NOMO-1 treated with dmso at 0.1 percent for 144 hours (cell line): ENCODE measurements around the gene EIPR1.

Experiments used
- DNase-seq: peaks from one replicate; lab custom pipeline; 2025; ENCODE audit not compliant: unreplicated experiment; lab: John Stamatoyannopoulos, UW

EIPR1 gene

GRCh38 chr2:3377612-3378432, at the start of gene EIPR1:
EIPR1 (minus strand) TSS chr2:3377818; CDS start chr2:3377689, 129 bp downstream.
- peak; percentile 96 for DNase-seq

GRCh38 chr2:3427272-3427671, 49.7 kb upstream of the EIPR1 start:
- DNase-seq, result no peak

DNA sequence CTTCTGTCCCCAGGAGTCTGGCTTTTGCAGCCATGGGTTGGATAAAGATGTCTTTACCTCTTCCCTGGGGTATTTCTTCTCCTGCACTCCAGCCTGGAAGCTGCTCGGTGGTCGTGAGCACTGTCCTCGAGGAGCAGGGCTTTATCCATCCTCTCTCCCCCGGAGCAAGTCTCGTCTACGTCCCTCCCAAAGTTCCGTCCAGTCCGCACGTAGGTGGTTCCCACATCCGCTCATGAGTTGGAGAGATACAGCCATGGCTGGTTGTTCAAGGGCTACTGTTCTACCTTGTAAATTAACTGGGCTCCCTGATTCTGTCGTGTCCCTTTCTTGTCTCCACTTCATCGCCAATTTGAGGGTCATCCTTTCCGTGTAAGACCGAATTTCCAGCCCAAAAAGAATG, 49.0 kb upstream of the EIPR1 start:
- no peak for DNase-seq

DNA sequence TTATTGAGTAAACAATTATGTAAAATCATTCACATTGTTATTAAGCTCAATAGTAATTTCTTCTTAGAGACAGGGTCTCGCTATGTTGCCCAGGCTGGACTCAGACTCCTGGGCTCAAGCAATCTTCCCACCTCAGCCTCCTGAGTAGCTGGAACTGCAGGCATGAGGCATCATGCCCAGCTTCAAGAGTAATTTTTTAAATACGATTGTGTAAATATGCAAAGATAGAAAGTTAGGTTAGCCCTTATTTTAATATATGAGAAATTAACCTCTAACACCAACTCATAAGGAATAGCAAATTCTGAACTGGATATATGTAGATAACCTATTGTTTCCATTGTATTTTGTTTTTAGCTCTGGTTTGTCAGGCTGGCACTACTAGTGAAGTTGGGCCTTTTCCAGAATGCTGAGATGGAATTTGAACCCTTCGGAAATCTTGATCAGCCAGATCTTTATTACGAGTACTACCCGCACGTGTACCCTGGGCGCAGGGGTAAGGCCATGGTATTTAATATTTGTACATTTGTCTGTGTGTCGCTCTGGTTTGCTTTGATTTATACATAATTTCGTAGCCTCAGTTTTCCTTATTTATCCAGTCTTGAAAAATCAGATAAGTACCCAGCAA, 46.7 kb upstream of the EIPR1 start:
- no peak for DNase-seq

DNA sequence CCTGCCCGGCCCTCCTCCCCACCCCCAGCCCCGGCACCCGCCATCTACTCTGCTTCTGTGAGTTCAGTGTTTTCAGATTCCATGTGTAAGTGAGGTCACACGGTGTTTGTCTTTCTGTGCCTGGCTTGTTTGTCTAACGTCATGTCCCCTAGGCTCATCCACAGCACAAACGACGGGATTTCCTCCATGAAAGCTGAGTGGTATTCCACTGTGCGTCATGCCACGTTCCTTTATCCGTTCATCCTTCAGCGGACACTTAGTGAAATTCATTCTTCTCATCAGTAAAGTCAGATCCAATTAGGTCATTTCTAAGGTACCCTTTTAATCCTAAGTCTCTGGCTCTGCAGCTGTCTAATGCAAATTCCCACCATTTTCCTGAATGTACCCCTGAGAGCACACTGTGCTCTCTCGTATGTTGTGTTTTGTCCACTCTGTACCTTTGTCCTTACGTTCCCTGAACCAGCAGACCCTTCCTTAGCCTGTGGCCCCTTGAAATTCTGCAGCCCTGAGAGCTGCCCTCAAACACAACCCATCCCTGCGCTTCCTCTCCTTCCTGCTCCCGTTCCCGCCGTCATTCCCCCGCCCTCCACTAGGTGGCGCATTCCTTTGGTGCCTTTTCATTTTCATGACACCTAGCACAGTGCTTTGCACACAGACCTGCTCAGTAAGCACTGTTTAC, 46.0 kb upstream of the EIPR1 start:
- DNase-seq, result peak; percentile 37

DNA sequence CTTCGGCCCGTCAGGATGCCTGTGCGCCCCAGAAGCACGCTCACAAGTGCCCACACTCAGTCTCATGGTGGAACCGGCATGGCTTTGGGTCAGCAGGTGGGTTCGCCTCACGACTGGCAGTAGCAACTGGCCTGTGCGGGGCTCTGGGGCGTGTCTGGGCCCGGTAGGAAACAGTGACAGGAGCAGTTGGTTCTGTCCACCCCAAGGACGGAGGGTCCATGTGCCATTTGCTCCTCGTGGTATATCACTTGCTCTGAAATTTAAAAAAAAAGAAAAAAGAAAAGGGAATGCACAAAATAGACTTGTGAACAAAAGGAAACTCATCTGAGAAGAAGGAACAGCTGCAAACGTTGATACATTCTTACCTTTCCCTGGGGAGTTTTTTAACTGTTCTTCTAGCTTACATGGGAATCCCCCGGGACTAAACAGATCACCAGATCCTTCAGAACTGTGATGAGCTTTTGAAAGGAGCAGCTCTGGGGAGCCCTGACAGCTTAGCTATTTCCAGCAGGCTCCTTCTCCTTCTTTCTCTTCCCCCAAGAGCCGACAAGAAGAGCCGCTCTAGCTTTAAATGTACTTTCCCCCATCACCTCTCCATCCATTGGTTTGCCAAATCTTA, 44.7 kb upstream of the EIPR1 start:
- no peak for DNase-seq

DNA sequence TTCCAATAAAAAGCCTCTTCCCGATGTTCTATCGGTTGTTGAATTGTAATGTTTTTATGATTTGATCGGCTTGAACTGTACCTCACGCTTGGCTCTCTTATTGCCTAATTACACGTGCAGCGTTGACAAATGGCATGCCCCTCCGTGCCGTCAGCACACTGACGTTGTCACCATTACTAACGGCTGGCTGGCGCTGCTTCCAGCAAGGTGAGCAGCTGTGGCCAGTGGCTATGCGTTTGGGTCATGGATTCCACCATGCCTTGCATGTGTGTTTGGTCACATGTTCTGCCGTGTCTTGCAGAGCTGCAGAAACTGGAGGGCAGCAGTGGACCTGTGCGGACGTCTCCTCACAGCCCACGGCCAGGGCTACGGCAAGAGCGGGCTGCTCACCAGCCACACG, 44.0 kb upstream of the EIPR1 start:
- no peak for DNase-seq

- no peak for DNase-seq
Measured at GRCh38 chr2:3420769-3421397, 43.3 kb upstream of the EIPR1 start.

- no peak for DNase-seq
Measured at GRCh38 chr2:3420076-3420768, 42.6 kb upstream of the EIPR1 start.

GRCh38 chr2:3418766-3419404, 41.3 kb upstream of the EIPR1 start:
- DNase-seq, result no peak

GRCh38 chr2:3414133-3414860, 36.7 kb upstream of the EIPR1 start:
- DNase-seq, result no peak

DNA sequence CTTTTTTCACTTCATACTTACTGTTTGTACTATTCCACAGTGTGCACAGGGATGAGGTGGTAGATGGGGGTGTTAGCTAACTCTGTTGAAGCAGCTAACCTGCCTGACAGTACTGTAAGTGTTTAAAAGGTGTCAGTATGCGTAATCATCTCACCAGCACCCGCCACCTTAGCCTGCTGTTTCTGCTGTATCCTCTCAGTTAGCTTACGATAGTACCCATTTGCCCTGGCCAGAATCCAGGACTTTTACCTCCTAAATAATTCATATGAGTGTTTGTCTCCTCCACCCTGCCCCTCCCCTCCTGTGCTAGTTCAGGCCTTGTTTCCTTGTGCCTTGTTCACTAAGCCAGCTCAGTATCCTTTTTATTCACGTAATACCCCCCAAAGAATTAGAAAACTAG, 36.1 kb upstream of the EIPR1 start:
- DNase-seq, result no peak

DNA sequence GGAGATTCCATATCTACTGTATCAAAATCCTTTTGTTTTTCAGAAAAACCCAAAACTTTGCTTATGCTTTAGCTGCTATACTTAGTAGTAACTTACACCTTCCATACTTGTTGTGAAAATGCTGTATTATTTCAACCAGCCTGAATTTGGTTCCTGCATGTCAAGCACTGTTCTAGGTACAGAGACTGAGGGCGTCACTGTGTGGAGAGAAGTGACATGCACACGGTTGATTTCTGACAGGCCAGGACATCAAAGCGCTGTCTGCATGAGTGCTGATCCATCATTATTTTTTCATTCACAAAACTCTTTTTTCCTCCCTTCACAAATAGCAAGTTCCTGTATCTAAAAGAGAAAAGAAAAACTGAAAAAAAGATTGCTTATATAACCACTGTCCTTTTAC, 33.5 kb upstream of the EIPR1 start:
- no peak for DNase-seq

DNA sequence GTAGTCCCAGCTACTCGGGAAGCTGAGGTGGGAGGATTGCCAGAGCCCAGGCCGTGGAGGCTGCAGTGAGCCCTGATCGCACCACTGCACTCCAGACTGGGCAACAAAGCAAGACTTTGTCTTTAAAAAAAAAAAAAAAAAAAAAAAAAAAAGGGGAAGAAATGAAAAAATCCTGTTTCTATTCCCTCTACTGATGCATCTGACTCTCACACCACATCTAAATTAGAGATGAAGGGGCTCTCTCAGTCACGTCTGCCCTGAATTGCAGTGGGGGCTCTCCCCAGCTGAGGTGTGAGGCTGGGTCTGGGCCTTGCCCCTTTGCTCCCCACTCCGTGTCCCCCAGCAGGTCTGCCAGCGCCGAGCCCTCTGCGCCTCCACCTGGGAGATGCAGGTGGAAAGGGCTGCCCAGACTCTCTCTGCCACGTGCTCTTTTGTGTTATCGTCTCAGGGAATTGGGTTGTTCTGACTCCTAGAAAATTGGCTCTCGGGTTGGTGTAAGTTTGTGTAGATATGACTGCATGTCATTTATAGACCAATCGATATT, 32.1 kb upstream of the EIPR1 start:
- no peak for DNase-seq

DNA sequence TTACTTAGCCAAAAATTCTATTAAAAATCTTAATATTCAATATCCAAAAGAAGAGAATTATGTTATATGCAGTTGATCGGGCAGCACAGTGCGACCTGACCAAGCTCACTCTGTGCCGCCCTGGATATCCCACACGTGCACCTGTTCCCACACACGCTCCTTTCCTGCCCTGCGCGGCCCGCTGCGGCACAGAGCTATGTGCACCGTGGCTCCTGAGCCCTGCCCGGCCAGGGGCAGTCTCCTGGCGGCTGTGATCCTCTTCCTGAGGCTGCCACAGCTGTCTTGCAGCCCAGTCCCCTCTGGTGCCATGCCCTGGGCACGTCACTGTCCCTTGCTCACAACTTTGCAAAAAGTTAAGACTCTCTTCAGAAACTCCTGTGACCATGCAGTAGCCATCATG, 31.2 kb upstream of the EIPR1 start:
- no peak for DNase-seq

DNA sequence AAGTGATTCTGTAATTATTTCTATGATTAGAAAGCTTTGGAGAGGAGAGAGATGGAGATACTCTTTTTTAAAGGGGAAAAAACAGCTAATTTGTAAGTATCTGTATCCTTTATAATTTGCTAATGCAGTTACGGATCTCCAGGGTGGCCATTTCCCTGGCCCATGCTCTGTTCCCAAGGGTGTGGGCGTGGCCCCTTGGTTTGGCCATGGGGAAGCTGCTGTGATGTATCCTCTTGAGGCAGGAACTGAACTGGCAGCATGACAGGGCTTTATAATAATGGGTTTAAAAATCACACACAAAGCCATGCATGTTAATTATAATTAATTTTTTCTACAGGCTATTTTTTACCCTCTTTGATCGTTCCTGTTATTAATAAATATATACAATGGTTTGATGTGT, 28.9 kb upstream of the EIPR1 start:
- no peak for DNase-seq

DNA sequence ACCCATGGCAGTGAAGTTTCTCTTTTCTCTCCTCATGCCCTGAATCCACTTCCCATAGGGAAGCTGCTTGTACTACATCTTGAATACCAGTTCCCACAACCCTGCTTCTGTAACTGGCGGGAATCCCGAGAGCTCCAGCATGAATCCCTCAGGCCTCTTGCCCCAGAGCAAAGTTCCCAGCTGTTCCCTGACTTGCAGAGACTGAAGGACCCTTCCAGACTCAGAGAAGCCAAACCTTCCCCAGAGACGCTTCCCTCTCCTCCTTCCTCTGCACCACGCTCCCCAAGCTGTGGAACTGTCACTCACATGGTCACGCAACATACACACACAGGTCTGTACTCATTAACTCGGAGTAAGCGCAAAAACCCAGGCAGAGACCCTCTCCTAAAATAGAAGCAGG, 28.3 kb upstream of the EIPR1 start:
- no peak for DNase-seq

- DNase-seq, result no peak
Measured at GRCh38 chr2:3405307-3405706, 27.7 kb upstream of the EIPR1 start.

DNA sequence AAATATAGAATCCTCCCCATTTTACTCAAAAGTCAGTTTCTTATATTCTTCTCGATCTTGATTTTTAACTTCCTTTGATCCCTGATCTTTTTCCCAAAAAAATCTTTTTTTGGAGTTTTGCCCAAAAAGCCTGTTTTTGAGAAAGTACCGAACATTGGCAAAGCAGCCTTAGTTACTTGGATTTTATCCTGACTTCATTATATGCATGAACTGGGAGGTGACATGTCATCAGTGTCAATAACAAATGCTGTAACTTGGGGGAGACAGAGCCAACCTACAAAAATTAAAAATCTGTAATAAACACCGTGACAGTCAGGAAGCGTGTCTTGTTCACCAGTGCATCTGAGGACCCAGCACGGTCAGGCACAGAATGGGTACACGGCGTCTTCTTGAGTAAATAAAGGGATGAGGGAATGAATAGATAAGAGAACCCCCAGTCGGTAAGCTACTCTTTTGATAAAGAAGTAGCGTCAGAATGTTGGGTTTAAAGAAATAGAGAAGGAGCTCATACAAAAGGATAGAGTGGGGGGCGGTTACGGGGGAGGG, 26.8 kb upstream of the EIPR1 start:
- no peak for DNase-seq
